ENCODE results near the gene WNT3.
A peak's percentile ranks its signal among the peaks of the same experiment; 100 is the strongest.
"Not testable (repeated sequence)": the region's sequence is repeated elsewhere in the genome, so short reads cannot be mapped to it uniquely, and the experiment has no call there.

The WNT3 gene

DNA sequence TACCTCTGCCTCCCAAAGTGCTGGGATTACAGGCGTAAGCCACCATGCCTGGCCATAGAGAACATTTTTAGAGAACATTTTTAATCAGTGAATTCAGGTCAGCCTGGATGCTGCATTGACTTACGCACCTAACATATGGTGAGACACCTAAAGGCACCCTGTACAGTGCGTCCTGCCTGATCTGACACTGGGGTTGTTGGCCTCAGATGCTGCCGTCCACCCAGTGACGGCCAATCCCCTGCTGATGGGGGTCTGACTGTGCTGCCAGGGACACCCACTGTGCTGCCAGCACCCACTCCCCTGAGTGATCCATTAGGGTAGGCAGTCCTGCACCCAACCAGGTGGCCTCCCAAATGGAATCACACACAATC lies 38.5 kb downstream of the WNT3 start:
- no peak for DNase-seq

DNA sequence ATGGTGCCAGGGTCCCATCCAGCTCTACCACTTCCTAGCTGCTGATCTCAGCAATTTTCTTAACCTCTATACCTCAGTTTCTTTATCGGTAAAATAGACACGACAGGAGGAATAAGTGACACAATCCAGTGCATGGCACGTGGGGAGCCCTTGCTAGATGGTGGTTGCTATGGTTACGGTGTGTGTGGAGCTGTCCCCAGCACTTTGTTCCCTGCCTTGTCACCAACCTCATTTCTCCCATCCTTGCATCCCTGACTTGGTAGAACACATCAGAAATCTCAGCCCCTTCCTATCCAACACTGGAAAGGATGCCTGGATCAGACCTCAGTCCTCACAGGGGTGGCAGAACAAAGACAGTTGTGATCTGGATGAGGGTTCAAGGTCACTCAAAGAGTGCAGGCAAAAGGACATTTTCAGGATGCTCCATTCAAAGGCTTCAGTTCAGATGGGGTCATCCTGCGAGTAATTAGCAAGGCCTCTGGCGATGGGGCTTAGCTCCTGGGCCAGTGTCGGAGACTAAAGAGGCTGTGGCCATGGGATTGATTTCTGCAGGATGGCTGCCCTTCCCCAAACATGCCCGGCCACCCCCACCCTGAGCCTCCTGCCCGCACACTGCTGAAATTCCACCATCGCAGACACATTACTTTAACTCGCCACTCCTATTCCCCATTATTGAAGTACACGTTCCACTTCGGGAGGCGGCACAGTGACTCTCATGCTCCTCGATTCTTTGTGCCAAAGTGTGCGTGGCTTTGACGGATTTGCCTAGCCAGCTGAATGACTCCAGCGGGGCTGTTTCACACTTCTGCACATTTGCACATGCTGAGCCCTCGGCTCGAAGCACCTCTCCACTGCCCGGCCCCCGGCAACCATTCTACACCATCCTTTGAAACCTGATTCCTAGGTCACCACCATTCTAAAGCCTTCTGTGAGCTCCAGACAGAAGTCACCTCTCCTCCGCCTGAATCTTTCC lies 40.3 kb downstream of the WNT3 start:
- no peak for DNase-seq

DNA sequence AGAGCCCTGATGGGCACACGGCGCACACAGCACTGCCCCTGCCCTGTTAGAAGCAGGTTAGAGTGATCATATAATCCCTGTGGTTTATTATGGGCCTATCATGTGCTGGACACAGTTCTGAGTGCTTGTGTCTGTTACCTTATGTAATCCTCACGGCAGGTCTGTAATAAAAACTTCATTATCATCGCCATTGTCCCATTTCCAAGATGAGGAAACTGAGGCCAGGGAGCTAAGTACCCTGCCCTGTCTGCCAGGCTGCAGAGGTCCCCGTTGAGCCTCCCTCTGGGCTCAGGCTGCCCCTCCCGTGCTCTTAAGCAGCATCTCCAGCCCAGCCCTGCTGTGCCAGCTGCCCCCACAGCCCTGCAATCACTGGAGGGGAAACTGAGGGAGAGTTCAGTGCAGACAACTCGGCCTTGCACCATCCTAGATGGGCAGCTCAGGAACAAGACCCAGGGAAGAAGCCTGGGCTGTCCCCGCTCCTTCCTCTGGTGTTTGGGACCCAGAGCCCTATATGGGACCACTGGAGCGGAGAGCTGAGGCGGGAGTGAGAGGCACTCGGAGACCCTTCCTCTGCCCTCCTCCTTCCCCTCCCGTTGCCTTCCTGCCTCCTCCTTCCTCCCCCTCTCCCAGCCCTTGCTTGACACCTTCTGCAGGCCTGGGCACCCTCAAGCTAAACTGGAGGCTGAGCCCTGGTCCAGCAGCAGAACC lies 42.0 kb downstream of the WNT3 start:
- DNase-seq, result no peak

DNA sequence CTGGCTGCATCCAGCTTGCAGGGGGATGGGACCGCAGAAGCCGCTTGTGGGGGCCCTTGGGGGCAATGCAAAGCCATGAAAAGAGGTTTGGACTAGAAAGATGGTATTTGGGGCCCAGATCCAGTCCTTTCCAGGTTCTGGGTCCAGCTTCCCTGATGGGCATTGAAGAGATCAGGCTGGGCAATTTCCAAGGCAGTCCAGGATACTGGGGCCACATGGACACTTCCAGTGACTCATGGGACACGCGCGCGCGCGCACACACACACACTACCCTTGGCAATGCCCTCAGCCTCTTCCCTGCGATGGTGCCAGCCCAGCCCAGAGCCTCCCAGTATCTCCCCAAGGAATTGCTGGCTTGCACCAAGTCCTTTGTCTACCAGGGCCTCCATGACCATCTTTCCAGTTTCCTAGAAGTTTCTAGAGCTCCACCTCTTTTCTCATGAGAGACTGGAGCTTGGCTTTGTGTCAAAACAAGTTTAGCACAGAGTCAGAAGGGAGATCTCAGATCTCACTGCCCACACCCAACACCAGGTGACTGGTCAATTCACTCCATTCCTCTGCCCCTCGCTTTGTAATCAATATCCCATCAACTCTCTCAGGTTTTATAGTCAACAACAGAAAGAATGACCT lies 44.3 kb downstream of the WNT3 start:
- no peak for DNase-seq

DNA sequence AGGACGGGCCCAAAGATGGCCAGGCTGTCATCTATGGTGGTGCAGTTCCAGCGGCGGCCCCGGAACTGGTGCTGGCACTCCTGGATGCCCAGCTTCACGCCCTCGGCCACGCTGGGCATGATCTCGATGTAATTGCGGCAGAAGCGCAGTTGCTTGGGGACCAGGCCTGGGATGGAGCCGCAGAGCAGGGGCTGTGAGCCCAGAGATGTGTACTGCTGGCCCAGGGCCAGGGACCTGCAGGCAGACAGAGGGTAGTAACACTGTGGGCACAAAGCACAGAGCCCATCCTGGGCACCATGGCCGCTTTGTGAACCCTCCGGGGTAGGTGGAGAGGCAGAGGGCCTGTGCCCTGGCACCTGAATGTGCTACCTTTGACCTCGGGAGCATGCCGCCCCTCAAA lies 44.8 kb downstream of the WNT3 start:
- DNase-seq, result no peak

DNA sequence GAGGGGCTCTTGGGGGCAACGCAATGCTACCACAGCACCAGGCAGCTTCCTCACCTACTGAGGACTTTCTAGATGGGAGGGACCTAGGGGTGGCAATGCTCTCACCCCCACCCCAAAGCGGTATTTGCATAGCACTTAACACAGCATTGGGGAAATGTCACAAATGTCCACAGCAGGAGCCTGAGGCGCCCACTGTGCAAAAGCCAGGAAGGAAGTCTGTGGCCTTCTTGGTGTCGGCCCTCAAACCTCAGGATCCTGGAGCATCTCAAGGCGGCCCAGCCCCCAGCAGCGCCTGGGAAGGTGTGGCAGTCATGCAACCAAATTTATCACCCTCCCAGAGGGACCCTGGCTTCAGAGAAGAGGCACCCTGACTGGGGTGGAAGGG lies 45.3 kb downstream of the WNT3 start:
- DNase-seq, result no peak

DNA sequence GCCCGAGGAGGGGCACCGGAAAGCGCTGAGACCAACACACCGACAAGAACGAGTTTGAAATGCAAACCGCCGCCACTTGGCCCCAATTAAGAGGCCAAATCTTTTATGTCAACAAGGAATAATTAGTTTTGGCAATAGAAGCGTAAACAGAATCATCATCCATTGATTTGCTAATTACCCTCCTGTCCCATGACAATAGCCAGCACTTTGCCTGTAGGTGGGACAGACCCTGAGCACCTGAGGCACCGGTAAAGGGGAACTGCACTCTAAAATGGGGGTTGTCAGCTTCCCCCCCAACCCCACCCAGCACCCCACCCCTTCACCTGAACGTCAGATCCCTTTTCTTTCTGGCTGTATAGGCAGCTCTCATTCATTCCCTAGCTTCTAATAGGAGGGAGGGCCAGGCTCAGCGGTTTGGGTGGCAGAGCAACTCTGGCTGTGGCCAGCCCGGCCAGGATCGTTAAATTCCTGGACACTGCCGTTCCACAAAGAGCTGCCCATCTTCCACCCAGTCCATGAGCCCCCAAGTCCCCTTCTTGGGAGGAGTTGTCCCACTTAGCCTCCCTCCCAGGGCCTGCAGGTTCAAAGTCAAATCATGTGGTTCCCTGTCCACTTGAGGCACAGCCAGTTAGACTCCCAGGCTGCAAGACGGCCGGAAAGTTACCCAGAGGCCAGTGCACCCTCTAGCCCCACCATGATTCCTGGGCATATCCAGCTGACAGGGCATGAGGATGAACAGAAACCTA lies 45.8 kb downstream of the WNT3 start:
- DNase-seq, result no peak

DNA sequence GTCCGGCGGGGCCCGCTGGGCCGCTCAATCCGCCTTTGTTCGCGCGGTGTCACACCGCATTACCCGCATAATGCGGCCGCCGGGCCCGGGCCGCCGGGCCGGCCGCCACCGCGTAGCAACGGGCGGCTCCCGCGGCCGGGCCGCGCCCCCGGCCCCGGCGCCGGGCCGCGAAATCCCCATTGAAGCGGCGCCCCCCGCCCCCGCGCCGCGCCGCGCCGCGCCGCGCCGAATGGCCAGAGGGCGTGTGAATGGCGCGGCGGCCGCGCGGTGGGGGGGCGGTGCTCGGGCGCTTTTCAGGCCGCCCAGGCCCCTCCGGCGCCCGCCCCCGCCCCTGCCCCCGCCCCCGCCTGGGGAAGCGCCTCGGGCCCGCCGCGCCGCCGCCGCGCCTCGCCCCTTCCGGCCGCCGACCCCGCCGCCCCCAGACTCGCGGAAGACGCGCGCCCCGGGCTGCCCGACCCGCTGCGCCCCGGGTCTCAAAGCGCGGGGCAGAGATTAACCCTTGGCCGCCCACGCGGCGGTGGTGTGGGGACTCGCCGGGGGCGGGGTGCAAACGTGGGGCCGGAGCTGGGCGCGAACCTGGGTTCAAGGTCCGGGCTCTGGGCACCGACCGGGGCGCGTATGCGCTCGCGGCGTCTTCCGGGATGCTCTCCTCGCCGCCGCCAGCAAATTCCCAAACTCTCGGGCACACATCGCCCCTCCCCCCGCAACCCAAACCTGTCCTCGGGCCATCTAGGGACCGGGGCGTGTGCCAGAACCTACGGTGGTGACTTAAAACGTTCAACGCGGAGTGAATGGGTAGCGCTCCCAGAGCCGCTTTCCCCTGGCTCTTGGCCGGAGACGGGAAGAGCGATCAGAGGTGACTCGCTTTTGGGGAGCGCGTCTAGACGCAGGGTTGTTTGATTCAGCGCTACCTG lies 46.7 kb downstream of the WNT3 start:
- peak; percentile 16 for DNase-seq

DNA sequence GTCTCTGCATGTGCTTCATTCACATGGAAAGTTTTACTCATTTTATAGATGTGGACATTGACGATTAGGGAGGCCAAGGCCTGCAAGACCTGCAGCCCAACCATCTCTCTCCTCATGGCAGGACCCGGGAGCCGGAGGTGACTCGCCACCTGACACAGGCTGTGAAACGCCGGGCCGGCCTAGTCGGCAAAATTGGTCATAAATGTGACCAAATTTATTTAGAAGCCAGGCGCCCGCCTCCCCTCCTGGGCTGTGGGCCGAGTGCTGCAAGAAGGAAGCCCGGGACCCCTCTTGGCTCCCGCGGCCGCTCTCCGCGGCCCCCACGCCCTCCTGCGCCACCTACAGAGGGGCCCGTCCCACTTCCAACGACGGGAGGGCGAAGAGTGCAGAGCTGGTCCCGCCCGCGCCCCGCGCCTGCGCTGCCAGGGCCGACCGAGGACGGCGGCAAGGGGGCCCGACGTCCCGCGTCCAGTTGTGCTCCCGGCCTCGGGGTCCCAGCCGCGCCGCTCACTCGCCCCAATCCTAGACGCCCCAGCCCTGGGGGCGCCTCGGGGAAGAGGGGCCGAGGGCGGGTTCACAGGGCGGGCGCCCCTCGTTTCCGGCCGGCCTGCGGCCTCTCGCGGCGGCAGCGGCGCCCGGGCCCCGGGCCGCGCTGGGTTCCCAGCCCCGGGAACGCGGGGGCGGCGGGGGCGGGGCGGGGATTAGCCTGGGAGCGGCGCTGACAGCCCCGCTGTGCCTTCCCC lies 47.5 kb downstream of the WNT3 start:
- DNase-seq, result peak; percentile 24

DNA sequence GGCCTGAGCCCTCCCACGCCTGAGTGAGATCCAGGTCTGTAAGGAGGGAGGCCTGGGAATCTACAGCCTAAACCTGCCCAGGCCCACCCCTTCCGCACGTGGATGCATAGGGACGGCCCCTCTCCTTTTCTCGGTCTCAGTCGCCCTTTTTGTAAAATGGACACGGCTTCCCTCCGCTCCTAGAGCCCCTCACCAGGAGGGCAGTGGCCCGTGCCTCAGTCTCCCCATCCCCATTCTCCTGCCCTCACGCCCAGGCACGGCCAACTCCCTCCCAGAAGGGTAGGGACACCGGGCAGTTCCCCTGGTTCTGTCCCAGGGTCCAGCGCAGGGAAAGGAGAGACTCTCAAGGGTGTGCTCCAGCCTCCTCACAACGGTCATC lies 48.1 kb downstream of the WNT3 start:
- DNase-seq, result no peak

DNA sequence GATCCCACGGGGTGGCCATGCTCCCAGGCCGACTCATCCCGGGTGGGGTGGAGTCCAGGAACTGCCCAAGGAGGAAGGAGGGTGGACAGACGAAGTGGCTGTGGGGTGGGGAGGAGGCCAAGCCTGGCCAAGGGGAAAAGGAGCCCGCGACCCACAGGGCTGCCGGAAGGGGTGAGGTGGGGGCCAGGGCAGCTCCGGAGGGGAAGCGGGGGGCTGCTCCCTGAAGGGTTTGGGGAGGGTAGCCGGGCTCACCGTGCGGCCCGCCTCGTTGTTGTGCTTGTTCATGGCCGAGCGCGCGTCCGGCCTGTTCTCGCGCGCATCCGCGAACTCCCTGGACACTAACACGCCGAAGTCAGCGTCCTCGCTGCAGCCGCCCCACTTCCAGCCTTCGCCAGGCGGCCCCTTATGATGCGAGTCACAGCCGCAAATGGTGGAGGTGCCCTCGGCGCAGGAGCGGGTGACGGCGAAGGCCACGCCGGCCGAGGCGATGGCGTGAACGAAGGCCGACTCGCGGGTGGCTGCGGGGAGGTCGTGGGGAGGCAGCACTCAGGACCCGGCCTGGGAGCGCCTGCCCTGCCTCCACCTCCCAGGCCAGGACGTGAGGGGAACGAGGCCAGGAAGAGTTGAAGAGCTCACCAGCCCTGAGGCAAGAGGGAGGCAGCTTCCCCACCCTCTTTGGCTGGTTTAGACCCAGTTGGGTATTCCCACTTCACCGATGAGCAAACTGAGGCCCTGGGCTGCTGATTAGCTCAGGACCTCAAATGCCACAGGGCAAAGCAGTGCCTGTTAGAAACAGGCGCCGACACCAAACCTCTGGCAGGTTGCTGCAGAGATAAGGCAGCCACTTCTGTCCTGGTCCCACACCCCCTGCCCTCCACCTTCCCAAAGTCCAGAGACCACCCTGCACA lies 48.7 kb downstream of the WNT3 start:
- no peak for DNase-seq

DNA sequence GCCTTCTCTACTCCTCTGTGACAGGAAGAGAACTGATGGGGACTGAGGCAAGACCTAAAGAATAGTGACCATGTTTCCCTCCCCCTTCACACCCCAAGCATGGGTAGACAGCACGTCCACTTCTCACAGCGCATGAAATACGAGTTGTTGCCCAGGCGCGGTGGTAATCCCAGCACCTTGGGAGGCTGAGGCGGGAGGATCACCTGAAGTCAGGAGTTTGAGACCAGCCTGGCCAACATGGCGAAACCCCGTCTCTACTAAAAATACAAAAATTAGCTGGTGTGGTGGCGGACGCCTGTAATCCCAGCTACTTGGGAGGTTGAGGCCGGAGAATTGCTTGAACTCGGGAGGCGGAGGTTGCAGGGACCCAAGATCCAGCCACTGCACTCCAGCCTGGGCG lies 49.6 kb downstream of the WNT3 start:
- not testable (repeated sequence) for DNase-seq

DNA sequence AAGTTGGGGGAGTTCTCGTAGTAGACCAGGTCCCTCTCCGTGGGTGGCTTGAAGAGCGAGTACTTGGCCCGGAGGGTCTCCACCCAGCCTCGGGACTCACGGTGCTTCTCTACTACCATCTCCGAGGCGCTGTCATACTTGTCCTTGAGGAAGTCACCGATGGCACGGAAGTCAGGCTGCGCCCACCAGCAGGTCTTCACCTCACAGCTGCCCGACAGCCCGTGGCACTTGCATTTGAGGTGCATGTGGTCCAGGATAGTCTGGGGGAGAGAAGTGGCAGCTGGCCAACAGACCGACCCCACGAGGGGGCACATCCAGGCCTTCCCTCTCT lies 50.0 kb downstream of the WNT3 start:
- no peak for DNase-seq

DNA sequence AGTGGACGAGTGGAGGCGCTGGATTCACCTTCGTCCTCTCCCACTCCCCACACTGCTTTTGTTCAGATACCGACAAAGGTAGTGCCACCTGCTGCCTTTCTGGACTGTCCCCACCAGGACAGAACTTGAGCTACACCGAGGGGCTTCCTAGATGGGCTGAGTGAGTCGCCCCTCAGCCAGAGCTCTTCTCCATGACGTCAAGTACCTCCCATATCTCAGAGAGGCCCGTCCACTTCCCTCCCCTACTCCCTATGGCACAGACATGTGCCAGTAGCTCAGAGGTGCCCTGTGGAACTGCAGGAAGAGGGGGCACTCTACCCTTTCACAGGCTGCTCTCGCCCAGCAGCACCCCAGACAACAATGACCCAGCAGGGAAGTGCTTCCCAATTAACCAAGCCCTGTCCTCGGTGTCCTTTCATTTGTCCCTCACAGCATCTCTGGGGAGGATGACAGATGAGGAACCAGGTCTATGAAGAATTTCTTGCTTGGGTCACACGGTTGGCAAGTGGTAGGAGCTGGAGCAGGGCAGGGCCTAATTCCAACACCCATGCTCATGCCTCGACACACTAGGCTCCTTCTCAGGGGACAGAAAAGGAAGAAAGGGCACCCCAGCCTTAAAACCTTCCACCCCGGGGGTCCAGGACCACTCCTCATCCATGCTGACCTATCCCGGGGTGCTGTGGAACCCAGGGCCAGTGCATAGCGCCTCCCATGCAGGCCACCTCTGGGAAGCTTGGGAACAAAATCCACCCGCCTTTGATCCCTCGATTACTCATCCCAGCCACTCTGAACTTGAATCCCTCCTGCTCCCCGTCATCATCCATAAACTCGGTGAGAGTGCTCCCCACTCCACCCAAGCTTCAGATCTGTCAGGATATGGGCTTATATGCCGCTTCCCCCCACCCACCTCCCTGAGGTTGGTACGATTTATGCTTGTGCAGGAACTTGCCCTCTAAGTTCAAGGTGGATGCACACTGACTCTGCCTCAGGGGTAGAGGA lies 51.7 kb downstream of the WNT3 start:
- no peak for DNase-seq

DNA sequence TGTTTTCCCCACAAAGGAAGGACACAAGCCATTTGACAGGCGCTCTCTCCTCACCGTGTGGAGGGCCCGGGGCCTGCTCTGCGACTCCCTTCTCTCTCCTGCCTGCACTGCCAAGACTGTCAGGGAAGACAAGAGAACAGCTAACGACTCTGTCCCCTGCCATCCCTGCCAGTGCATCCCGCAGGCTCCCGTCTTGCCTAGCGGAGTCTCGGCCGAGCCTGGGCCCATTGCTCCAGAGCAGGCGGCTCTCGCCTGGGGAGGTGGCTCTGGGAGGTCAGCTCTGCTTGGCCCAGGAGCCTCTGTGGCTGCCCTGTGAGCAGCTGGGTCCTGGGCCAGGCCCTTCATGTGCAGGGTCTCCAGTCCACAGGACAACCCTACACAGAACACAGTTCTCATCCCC lies 53.0 kb downstream of the WNT3 start:
- no peak for DNase-seq

DNA sequence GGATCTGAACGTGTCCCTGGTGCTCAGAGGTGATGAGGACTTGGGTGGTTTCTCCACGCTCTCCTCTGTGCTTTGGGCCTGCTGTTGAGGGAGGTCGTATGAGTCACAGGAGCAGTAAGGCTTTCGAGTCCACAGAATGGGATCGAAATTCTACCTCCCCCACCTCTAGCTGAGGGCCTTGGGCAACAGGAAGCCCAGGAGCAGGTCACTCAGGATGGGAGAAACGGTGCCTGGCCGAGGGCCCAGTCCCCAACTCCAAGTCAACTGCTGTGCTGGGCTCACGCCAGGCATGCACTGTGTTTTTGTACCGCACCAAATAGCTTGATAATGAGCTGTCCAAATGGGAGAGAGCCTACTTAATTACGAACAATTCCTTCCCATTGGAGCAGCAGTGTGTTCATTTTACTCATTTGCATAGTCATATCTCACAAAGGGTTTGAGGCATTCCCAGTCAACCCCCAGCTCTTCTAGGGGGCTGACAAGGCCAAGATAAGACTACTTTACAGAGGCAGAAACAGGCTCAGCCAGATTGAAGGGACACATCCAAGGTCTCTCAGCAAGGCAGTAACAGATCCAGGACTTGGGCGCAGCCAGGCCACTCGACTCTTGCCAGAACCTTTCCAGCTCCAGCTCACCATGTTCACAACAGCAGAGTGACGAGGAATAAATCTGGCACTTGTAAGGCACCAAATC lies 53.6 kb downstream of the WNT3 start:
- DNase-seq, result no peak

DNA sequence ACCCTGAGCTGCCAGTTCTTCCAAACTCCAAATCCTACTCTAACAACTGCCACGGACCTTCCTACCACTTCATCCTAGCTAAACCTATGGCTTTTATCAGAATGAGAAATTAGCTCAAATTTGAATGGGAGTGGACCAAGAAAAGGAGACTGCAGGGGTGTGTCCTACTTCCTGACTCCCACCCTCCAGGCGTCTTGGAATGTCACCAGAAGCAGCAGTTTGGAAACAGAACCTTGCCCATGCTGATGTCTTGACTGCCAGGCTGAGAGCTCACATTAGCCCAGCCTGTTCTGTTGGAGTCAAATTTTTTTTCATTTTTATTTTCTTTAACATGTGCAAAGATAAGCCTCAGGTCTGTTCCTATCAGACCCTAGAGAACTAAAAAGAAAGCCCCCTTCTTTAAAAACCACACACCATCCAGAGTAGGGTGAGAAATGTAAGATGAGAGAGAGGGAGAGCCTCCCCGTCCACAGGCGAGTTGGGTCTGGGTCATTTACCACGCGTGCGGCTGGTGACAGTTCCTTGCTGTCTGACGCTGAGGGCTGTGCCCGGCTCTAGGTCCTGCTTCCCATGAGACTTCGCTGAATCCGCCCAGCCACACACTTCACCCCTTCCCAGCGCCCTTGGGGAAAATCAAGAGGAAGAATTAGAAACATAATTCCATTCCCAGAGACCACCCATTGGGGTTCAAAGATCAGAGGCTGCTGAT lies 54.3 kb downstream of the WNT3 start:
- DNase-seq, result no peak

DNA sequence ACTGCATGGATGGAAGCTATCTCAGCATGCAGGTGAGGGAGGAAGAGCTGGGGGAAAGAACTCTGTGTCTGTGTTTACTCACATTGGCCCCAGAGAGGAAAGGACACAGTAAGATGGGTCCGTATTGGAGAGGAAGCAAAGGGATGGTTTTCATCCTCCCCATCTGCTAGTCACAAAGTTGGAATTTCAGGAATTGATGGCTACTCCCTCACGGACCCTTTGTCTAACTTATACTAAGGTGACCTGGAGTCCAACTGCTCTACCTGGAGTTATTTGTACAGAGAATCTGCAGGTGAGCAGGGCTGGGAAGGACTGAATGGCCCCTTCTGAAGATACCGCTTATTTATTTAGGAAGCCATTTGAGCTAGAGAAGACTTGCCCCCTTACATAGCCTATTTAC lies 55.1 kb downstream of the WNT3 start:
- DNase-seq, result no peak

Measured in activated naive CD4-positive, alpha-beta T cell treated with Interleukin-2 at 50 U/mL for 16 hours (primary cell).